Measurements from ENCODE around the gene DKC1. TPM values are rescaled to one million over a fixed set of nuclear protein-coding genes. Genes with fewer than 3 reads are reported as not detected.

Gene DKC1
- total and polyA plus RNA-seq, 8 donors = 16.8 to 31.4 (median 25.0) TPM

- FAIRE-seq = peak; percentile 65
- H3K36me3 ChIP-seq = no peaks in the 10 kb centered on the region
- WGBS, 2 donors = 55 to 57% methylated on average over 7 of the region's 7 CpGs
- H3K9me3 ChIP-seq = no peaks in the 10 kb centered on the region
- no peak overlapping the region for H3K4me3 ChIP-seq
- intact Hi-C loops (cut with DNase I) = no loop called here
- no peak for TF ChIP-seq CTCF (IDR thresholded peaks at IDR 0.05)
- DNase-seq = no peak
- H3K27ac ChIP-seq = no peak overlapping the region
- ATAC-seq = peak in 1 of 4 donors; percentile 27
- no peaks in the 10 kb centered on the region for H3K27me3 ChIP-seq
- H3K4me1 ChIP-seq = peaks cover 0 to 7% (median 7%) of the 10 kb centered on the region in 3 donors
Observed at GRCh38 chrX:154793084-154793795, 30.6 kb downstream of the DKC1 start.

- Histone ChIP-seq H3K27ac (peak overlapping the region in 1 of 4 donors; percentile 16), H3K36me3 (no peaks in the 10 kb centered on the region), H3K27me3 (no peaks in the 10 kb centered on the region), H3K4me1 (peaks cover 0 to 20% (median 7%) of the 10 kb centered on the region in 3 donors), H3K4me3 (no peak overlapping the region), H3K9me3 (no peaks in the 10 kb centered on the region)
- no peak for TF ChIP-seq CTCF (IDR thresholded peaks at IDR 0.05)
- 64 to 92% methylated on average over 2 of the region's 2 CpGs for WGBS, 2 donors
- DNase-seq (no peak), ATAC-seq (no peak), FAIRE-seq (no peak)
- intact Hi-C loops (cut with DNase I) = no loop called here
Observed at GRCh38 chrX:154795016-154795415, 32.4 kb downstream of the DKC1 start.

GRCh38 chrX:154797006-154797405 lies 34.3 kb downstream of the DKC1 start:
- no peaks in the 10 kb centered on the region for H3K27me3 ChIP-seq
- peaks cover 0 to 32% (median 16%) of the 10 kb centered on the region in 3 donors for H3K4me1 ChIP-seq
- DNase-seq (no peak), FAIRE-seq (no peak), ATAC-seq (no peak)
- WGBS, 2 donors = 58 to 65% methylated on average over 6 of the region's 6 CpGs
- TF ChIP-seq CTCF (IDR thresholded peaks at IDR 0.05) = no peak
- no peaks in the 10 kb centered on the region for H3K36me3 ChIP-seq
- H3K9me3 ChIP-seq = no peaks in the 10 kb centered on the region
- H3K27ac ChIP-seq = no peak overlapping the region
- intact Hi-C loops (cut with DNase I) = no loop called here
- no peak overlapping the region for H3K4me3 ChIP-seq

- Histone ChIP-seq H3K36me3 (no peaks in the 10 kb centered on the region), H3K27me3 (no peaks in the 10 kb centered on the region), H3K9me3 (no peaks in the 10 kb centered on the region), H3K27ac (peak overlapping the region in 2 of 4 donors; percentile 35 to 48), H3K4me3 (no peak overlapping the region), H3K4me1 (peaks cover 0 to 25% (median 10%) of the 10 kb centered on the region in 3 donors)
- DNase-seq (peak in 5 of 6 donors; percentile 65 to 75 (median 72)), ATAC-seq (peak; percentile 79 to 86 (median 83)), FAIRE-seq (no peak)
- WGBS, 2 donors = 15% methylated on average over 9 of the region's 9 CpGs
- TF ChIP-seq CTCF (IDR thresholded peaks at IDR 0.05) = no peak
- intact Hi-C loops (cut with DNase I) = no loop called here
Observed at GRCh38 chrX:154799556-154800348, 37.1 kb downstream of the DKC1 start.
